GM04503 (cell line): ENCODE measurements around the gene CCDC149.

Experiments used
- DNase-seq: peaks from one replicate; pipeline ENCODE4 v3.0.0-alpha.2; 2012; ENCODE audit warnings: low read depth

The CCDC149 gene

DNA sequence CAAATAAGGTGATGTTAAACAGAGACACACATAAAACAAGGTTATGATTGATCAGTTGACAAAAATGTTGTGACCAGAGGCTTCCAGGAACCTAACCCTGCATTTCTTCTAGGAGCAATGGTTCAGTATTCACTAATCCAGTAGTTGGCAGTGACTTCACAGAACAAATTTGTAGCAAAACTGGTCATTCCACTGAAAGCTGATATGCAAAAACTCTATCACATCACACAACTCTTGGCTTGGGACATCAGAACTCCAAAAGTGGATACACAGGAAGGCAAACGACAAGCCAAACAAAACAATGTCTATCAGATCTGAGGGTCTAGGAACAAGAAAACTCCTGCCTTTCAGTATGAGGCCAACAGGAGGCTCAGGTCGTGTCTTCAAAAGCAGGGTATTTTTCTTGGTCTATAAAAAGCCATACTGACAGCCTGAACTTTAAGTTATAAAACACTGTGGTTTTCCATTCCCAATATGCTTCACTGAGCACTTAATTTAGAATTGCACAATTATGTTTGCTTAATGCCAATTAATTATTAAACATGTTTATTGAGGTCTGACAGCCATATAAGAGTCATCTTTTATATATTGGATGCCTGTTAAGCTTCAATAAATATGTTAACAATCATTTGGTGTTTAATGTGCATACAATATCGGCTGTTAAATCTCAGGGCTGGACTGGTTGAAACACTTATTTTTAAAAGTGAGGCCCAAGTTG lies 71.9 kb downstream of the CCDC149 start:
- DNase-seq, result no peak

DNA sequence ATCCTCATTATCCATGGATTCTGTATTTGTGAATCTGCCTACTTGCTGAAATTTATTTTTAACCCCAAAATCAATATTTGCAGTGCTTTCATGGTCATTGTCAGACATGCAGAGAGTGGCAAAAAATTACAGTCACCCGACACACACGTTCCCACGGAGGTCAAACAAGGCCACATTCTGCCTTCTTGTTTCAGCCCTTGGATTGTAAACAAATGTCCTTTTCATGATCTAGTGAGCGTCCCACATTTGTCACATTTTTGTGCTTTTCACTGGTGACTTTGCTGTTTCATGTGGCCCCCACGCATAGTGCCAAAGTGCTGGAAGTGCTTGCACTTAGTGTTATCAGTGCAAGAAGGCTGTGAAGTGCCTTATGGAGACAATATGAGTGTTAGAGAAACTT lies 72.5 kb downstream of the CCDC149 start:
- DNase-seq, result no peak

GRCh38 chr4:24837781-24838180 lies 75.1 kb downstream of the CCDC149 start:
- no peak for DNase-seq

GRCh38 chr4:24837336-24837735 lies 75.5 kb downstream of the CCDC149 start:
- DNase-seq, result no peak

- DNase-seq, result no peak
Measured at GRCh38 chr4:24836661-24837242, 76.1 kb downstream of the CCDC149 start.

GRCh38 chr4:24835696-24836095 lies 77.1 kb downstream of the CCDC149 start:
- no peak for DNase-seq

DNA sequence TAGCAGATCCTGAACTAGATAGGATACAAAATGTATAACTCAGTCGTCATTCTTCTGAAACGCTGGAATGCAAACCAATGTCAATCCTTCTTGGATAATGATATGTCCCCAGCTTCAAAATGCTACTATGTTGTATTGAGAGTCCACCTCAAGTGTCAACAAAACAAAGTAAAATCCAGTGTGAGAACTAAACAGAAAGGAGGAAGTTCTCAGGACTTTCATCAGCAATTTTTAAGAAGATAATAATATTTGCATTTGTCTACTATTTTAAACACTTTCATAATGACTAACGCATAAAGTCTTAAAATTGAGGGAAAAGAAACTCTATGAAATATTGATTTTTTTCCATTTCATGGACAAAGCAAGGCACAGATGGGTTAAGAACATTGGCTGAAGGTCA lies 81.2 kb downstream of the CCDC149 start:
- DNase-seq, result no peak

GRCh38 chr4:24824720-24825119 lies 88.1 kb downstream of the CCDC149 start:
- no peak for DNase-seq

- no peak for DNase-seq
Measured at GRCh38 chr4:24820541-24820940, 92.3 kb downstream of the CCDC149 start.

- no peak for DNase-seq
Measured at GRCh38 chr4:24816797-24817196, 96.0 kb downstream of the CCDC149 start.

GRCh38 chr4:24813732-24814131 lies 99.1 kb downstream of the CCDC149 start:
- DNase-seq, result no peak

DNA sequence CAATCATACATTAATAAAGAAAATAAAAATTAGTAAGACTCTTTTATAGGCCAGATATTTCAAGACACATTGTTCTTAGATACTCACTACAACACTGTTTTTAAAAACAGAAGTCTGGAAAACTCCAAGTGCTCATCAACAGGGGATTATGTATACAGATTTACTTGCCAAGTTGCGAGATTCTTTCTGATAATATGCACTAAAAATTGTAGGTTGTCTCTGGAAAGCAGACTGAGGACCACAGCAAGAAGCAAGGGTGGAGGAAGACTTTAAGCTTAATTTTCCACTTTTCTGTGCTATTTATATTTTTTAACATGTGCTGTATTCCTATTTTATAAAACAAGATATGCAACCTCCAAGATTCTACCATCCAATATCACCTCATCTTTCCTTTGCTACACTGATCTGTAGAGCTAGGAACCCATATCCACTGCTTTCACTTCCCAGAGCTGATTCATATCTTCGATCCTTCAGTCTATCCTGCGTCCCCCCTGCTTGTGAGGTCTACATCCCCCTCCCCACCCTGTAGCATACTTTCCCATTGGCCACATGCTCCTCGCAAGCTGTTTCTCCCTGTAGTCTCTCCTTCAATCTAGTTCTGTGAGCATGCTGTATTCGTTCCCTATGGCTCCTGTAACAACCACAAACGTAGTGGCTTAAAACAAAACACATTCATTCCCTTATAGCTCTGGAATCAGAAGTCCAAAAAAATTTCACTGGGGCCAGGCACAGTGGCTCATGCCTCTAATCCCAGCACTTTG lies 101.8 kb downstream of the CCDC149 start:
- no peak for DNase-seq

- no peak for DNase-seq
Measured at GRCh38 chr4:24809815-24810405, 102.9 kb downstream of the CCDC149 start.

GRCh38 chr4:24809376-24809775 lies 103.5 kb downstream of the CCDC149 start:
- DNase-seq, result no peak

DNA sequence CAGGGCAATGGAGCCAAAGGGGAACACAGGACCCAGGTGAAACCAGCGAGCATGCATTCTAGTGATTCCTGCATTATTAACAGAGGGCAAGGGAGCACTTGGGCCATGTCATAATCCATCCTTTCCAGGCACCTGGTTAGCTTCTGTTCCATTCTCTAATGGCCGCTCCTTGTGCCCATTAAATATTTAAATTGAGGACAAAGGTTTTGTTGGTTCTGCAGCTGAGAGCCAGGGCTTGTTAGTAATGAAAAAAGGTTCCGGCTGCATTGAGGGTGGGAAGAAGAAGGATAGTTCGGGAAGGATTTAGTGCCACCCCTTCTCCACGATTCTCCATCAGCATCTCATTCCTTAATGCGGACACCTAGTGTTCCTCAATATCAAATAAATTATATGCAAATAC lies 103.9 kb downstream of the CCDC149 start:
- DNase-seq, result no peak

GRCh38 chr4:24808261-24808660 lies 104.6 kb downstream of the CCDC149 start:
- DNase-seq, result no peak

GRCh38 chr4:24807611-24808010 lies 105.2 kb downstream of the CCDC149 start:
- DNase-seq, result no peak

DNA sequence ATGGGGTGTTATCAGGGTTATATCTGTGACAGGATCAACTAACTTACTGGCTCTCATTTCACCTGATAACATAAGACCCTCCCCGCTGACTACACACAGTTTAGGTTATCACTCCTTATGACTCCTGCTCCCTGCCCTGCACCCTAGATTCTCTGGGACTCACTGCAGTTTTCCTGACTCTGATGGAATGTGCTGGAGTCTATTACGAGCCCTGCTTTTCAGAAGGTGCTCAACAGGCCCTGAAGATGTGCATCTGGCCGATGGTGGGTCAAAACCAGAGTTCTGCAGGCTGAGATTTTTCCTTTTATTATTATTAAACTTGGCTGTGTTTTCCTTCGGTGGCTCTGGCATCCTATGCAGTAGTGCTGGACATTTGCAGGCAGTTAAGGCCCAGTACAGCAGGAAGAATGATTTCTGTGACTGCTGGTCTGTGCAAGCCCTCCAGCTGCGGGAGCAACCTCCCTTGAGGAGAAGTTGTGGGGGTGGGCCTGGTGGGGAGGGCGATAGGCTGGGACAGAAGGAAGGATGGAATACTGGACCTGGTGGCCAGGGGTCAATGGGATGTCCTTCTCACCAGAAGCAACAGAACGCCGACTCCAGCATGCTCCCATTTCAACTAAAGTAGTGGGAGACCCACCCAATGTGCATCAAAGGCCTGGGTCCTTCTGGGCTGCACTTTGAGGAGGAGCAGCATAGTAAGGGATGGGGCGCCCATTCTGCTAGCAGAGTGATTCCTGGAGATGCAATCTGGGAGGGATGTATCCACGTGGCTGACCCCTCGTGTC lies 106.4 kb downstream of the CCDC149 start:
- no peak for DNase-seq

DNA sequence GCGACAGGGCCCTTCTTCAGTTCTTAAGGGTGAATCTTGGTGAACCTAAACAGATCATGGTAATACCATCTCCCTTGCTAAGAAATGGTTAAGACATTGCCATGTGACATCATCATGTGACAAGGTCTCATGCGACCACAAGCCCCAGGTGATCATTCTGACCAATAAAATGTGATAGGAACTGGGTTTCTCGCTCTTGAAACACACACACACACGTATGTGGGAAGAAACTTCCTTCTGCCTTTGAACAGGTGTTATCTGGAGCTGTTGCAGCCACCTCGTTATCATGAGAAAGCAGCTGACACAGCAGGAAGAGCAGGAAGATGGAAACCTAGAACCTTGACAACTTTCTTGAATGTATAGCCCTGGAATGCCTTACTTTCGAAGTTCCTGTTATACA lies 107.3 kb downstream of the CCDC149 start:
- no peak for DNase-seq

DNA sequence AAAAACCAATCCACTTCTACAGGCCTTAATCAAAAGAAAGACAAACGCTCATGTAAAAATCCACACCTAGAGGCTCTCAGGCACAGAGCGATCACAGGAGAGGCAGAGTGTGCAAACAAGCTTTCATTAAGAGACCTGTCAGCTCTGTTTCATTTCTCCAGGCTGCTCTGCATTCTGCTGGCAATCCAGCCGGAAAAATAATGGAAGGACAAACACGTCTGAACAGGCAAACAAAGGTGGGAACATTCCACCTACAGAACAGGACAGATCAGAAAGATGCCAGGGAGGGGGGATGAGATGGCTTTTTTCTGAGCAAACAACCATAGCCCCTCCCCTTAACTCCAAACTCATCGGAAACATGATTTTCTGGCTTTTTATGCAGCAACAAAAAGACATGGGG lies 107.8 kb downstream of the CCDC149 start:
- no peak for DNase-seq

DNA sequence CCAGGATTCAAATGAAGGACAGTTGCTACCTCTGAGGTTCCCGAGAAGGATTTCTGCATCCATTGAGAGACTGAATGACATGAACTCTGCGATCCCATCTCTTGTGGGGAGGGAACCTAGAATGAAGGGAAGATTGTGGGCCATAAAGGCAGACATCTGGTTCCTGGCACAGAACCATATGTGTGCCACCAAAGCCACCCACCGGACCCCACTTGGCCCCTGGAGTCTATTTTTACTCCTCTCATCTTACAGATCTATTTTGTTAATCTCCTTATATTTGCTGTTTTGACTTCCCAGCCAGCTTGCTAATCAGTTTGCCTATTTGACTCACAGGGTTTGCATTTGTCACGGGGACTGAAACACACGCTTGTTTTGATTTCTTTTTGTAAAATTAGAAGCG lies 110.2 kb downstream of the CCDC149 start:
- no peak for DNase-seq
